Measurements from ENCODE around the gene MSMO1.

The MSMO1 gene

DNA sequence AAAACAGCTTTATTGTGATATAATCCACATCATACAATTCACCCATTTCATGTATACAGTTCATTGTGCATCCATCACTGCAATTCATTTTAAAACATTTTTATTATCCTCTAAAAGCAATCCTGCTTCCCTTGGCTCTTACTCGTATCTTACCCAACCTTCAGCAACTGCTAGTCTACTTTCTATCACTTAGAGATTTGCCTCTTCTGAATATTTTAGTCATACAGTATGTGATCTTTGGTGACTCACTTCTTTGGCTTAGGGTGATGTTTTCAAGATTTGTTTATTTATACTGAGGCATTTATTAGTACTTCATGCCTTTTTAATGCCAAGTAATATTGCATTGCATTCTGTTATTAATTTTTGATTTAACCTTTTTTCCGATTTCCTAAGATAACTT, 15.0 kb upstream of the MSMO1 start:
- no peaks in the 10 kb centered on the region for H3K27me3 ChIP-seq (ENCODE audit: insufficient read depth, low read length, poor library complexity)
- H3K4me1 ChIP-seq (ENCODE audit: insufficient read depth, low read length), result no peaks in the 10 kb centered on the region
- DNase-seq (no peak), ATAC-seq (ENCODE audit: insufficient read depth, low read depth) (no peak)
- H3K27ac ChIP-seq (ENCODE audit: low read length), result no peak overlapping the region
- H2AFZ ChIP-seq (ENCODE audit: low read depth, low read length), result no peak overlapping the region
- no peaks in the 10 kb centered on the region for H4K20me1 ChIP-seq (ENCODE audit: insufficient read depth, low read length)
- no peak overlapping the region for H3K9ac ChIP-seq (ENCODE audit: low read depth, low read length)
- no peak overlapping the region for H3K4me3 ChIP-seq (ENCODE audit: low read depth in 1 of 2, low read length in 2 of 2)
- no peak overlapping the region for H3K4me2 ChIP-seq (ENCODE audit: insufficient read depth, low read length)
- no peaks in the 10 kb centered on the region for H3K79me2 ChIP-seq (ENCODE audit: insufficient read depth, low read length)
- no peaks in the 10 kb centered on the region for H3K9me3 ChIP-seq (ENCODE audit: insufficient read depth, low read length, severe bottlenecking)
- no peak for TF ChIP-seq EZH2 (IDR thresholded peaks at IDR 0.05; ENCODE audit: borderline replicate concordance, low read depth, low read length, severe bottlenecking)
- TF ChIP-seq, protein P1, sequence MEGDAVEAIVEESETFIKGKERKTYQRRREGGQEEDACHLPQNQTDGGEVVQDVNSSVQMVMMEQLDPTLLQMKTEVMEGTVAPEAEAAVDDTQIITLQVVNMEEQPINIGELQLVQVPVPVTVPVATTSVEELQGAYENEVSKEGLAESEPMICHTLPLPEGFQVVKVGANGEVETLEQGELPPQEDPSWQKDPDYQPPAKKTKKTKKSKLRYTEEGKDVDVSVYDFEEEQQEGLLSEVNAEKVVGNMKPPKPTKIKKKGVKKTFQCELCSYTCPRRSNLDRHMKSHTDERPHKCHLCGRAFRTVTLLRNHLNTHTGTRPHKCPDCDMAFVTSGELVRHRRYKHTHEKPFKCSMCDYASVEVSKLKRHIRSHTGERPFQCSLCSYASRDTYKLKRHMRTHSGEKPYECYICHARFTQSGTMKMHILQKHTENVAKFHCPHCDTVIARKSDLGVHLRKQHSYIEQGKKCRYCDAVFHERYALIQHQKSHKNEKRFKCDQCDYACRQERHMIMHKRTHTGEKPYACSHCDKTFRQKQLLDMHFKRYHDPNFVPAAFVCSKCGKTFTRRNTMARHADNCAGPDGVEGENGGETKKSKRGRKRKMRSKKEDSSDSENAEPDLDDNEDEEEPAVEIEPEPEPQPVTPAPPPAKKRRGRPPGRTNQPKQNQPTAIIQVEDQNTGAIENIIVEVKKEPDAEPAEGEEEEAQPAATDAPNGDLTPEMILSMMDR (IDR thresholded peaks at IDR 0.05; ENCODE audit: borderline replicate concordance, extremely low read depth, low read length, poor library complexity, severe bottlenecking), result no peak
- peaks cover 16% of the 10 kb centered on the region; the same call in 1 of the 2 replicates for H3K36me3 ChIP-seq (ENCODE audit: insufficient read depth, low read length)

DNA sequence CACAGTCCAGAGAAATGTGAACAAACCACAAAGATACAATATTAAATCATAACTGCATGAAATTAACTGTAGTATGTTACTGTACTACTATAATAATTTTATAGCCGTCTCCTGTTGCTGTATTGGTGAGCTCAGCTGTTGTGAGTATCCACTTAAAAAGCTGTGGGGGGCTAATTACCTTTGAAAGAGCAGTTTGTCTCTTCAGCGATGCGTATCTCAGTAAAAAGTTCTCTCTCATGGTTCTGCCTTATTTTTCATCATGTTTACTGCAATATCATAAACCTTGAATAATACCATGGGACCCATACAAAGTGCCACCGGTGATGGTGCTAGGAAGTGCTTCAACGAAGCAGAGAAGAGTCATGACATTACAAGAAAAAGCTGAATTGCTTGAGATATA, 8.4 kb upstream of the MSMO1 start:
- no peak for DNase-seq
- H3K4me1 ChIP-seq (ENCODE audit: insufficient read depth, low read length), result no peaks in the 10 kb centered on the region
- H3K4me3 ChIP-seq (ENCODE audit: low read depth in 1 of 2, low read length in 2 of 2), result no peak overlapping the region
- no peak for TF ChIP-seq EZH2 (IDR thresholded peaks at IDR 0.05; ENCODE audit: borderline replicate concordance, low read depth, low read length, severe bottlenecking)
- TF ChIP-seq, protein P1 (IDR thresholded peaks at IDR 0.05; ENCODE audit: borderline replicate concordance, extremely low read depth, low read length, poor library complexity, severe bottlenecking), result no peak
- no peak overlapping the region for H3K4me2 ChIP-seq (ENCODE audit: insufficient read depth, low read length)
- no peaks in the 10 kb centered on the region for H3K9me3 ChIP-seq (ENCODE audit: insufficient read depth, low read length, severe bottlenecking)
- no peak overlapping the region for H3K9ac ChIP-seq (ENCODE audit: low read depth, low read length)
- H3K27ac ChIP-seq (ENCODE audit: low read length), result no peak overlapping the region
- no peaks in the 10 kb centered on the region for H3K79me2 ChIP-seq (ENCODE audit: insufficient read depth, low read length)
- no peaks in the 10 kb centered on the region for H3K27me3 ChIP-seq (ENCODE audit: insufficient read depth, low read length, poor library complexity)
- H3K36me3 ChIP-seq (ENCODE audit: insufficient read depth, low read length), result peaks cover 8% of the 10 kb centered on the region; the same call in 1 of the 2 replicates
- H4K20me1 ChIP-seq (ENCODE audit: insufficient read depth, low read length), result no peaks in the 10 kb centered on the region
- ATAC-seq (ENCODE audit: insufficient read depth, low read depth), result no peak
- no peak overlapping the region for H2AFZ ChIP-seq (ENCODE audit: low read depth, low read length)

DNA sequence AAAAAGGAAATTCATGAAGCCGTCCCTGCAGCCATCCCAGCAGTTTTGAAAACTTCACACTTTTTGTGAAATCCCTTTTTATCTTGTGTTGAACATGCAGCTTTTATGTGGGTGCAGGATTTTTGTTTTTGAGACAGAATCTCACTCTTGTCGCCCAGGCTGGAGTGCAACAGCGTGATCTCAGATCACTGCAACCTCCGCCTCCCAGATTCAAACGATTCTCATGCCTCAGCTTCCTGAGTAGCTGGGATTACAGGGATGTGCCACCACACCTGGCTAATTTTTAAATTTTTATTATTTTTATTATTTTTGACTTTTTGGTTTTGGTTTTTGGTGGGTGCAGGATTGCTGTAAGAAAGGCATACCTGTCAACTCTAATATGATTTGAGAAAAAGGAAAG, 8.0 kb upstream of the MSMO1 start:
- H3K27ac ChIP-seq (ENCODE audit: low read length), result no peak overlapping the region
- H3K36me3 ChIP-seq (ENCODE audit: insufficient read depth, low read length), result peaks cover 5% of the 10 kb centered on the region; the same call in 1 of the 2 replicates
- no peaks in the 10 kb centered on the region for H3K4me1 ChIP-seq (ENCODE audit: insufficient read depth, low read length)
- no peaks in the 10 kb centered on the region for H3K27me3 ChIP-seq (ENCODE audit: insufficient read depth, low read length, poor library complexity)
- no peak for ATAC-seq (ENCODE audit: insufficient read depth, low read depth)
- no peak for DNase-seq
- H3K79me2 ChIP-seq (ENCODE audit: insufficient read depth, low read length), result no peaks in the 10 kb centered on the region
- H2AFZ ChIP-seq (ENCODE audit: low read depth, low read length), result no peak overlapping the region
- no peaks in the 10 kb centered on the region for H3K9me3 ChIP-seq (ENCODE audit: insufficient read depth, low read length, severe bottlenecking)
- H4K20me1 ChIP-seq (ENCODE audit: insufficient read depth, low read length), result no peaks in the 10 kb centered on the region
- H3K4me2 ChIP-seq (ENCODE audit: insufficient read depth, low read length), result no peak overlapping the region
- no peak overlapping the region for H3K4me3 ChIP-seq (ENCODE audit: low read depth in 1 of 2, low read length in 2 of 2)
- H3K9ac ChIP-seq (ENCODE audit: low read depth, low read length), result no peak overlapping the region
- TF ChIP-seq EZH2 (IDR thresholded peaks at IDR 0.05; ENCODE audit: borderline replicate concordance, low read depth, low read length, severe bottlenecking), result no peak
- TF ChIP-seq, protein P1 (IDR thresholded peaks at IDR 0.05; ENCODE audit: borderline replicate concordance, extremely low read depth, low read length, poor library complexity, severe bottlenecking), result no peak

Measured in DND-41 (cell line).